Glomerular visceral epithelial cell (primary cell): ENCODE measurements around the gene TRAF3IP1.
A peak's percentile ranks its signal among the peaks of the same experiment; 100 is the strongest.

Source experiments
- DNase-seq: peaks from one replicate; pipeline ENCODE4 v3.0.0-alpha.2; 2016; ENCODE audit errors: extremely low spot score

Gene TRAF3IP1

GRCh38 chr2:238287737-238288649 is 32.3 kb upstream of the TRAF3IP1 start, which contains the start of gene PER2:
PER2 (minus strand) TSS chr2:238288610; CDS start chr2:238277936, 10,674 bp downstream.
- peak; percentile 87 for DNase-seq

DNA sequence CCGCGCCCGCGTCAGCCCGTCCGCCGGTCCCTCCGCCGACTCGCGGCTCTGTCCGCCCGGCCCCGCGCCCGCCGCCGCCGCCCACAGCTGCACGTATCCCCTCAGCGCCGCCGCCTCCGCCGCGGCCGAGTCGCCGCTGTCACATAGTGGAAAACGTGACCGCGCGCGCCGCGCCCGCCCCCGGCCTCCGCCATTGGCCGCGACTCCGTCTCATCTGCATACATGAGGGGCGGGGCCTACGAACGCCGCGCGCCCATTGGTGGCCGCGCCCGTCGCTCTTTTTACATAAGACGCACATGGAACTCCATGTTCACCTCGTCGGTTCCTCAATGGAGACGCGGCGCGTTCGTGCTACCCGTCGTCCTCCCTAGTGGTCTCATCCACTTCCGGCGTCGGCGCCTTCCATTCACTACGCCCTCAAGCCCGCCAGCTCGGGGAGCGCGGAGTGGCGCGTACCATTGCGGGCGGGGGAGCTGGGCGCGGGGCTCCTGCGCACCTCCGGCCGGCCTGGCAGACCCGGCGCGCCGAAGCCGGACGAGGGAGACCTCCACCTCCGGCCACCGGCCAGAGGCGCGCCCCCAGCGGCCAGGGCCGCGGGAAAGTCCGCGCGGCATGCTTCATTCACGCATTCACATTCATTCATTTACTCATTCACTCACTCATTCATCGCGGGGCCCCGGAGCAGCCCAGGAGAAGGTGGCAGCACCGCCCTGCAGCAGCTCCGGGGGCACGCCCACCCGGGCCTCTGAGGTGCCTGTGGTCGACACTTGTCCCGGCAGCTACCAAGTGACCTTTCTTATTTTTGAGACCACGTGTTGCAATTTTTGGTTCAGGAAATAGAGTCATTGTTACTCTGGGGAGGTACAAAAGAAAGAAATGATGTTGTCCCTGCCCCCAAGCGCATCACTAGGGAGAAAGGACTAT is 31.4 kb upstream of the TRAF3IP1 start:
- DNase-seq, result peak; percentile 100

DNA sequence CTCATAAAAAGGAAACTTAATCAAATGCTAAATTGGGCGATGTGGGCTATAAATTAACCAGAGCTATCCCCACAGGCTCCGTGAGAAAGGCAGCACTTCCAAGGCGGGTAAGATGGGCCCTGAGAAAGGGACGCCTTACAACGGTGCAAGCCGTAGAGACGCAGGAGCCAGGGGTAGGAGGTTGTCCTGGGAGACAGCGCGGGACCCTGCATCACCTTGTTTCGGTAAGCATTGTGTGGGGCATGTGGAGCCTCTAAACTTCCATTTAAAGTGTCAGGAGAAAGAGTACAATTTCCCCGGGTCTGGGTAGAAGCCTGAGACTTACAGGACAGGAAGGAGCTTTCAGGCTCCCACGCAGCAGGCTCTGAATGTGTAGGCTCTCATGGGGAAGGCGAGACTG is 30.7 kb upstream of the TRAF3IP1 start:
- no peak for DNase-seq

GRCh38 chr2:238290091-238290509 is 30.2 kb upstream of the TRAF3IP1 start:
- no peak for DNase-seq

GRCh38 chr2:238290715-238291549 is 29.4 kb upstream of the TRAF3IP1 start:
- DNase-seq, result no peak

DNA sequence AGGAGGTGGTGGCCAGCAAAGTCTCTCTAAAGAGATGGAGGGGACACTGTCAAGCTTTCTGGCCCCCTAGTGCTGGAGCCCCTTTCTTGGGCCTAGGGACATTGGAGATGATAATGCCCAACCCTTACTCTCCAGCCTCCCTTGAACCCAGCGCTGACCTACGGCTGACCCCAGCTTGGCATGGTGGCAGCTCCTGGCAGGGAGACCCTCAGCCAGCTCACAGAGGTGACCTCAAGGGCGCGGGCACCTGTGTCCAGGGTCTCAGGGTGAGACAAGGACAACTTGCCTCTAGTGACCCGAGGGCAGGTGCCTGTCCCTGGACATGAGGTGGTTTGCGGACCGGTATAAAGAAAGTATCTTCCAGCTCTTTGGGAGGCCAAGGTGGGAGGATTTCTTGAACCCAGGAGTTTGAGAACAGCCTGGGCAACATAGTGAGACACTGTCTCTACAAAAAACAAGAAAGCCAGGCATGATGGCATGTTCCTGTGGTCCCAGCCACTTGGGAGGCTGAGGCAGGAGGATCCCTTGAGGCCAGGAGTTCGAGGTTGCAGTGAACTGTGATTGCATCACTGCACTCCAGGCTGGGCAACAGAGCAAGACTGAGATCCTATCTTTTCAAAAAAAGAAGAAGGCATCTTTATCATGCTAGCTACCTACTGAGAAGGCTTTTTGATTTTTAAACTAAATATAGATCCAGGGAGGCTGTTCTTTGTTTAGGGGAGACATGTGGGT is 28.6 kb upstream of the TRAF3IP1 start:
- DNase-seq, result no peak

DNA sequence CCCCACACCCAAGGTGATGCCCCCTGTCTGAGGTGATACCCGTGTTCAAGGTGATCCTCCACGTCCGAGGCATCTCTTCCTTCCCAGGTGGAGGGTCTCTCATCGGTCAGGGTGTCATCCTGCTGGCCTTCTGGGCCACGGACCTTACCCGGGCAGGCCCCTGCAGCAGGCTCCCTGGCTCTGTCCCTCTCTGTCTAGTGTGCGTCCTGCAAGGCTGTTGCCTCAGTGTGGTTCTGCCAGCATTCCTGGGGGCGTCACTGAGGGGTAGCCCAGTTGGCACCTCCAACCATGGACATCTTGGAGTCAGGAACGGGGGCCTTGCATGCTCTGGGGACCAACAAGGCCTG is 26.3 kb upstream of the TRAF3IP1 start:
- no peak for DNase-seq

- no peak for DNase-seq
Observed at GRCh38 chr2:238294393-238295143, 25.8 kb upstream of the TRAF3IP1 start.

DNA sequence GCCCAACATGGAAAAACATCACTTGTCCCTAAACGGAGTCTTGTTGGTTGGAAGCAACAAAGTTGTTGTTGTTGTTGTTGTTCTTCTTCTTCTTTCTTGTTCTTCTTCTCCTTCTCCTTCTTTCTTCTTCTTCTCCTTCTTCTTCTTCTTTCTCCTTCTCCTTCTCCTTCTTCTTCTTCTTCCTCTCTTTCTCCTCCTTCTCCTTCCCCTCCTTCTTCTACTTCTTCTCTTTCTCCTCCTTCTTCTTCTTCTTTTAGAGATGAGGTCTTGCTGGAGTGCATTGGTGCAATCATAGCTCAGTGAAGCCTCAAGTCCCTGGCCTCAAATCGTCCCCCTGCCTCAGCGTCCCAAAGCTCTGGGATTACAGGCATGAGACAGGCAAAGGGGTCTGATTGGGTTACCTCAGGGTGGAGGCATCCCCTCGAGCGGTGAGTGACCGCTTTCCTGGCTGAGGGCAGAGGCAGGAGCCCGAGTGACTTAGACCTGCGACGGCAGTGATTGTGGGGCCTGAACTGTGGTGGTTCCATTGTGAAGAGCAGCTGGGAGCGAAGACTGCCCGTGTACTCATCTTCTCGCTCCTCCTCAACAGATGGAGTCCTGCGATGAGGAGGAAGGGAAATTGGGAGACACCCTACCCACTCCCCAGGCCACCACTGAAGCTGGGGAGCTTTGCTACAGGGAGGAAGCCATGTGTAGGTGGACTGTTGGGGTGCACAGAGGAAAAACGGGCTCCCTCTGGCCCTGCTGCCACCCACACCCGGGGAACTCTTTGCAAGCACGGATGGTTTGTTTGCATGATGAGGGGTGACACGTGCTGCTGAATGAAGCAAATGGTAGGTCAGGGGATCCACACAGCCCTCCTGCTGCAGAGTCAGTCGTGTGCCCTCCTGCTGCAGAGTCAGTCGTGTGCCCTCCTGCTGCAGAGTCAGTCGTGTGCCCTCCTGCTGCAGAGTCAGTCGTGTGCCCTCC is 24.9 kb upstream of the TRAF3IP1 start:
- no peak for DNase-seq

DNA sequence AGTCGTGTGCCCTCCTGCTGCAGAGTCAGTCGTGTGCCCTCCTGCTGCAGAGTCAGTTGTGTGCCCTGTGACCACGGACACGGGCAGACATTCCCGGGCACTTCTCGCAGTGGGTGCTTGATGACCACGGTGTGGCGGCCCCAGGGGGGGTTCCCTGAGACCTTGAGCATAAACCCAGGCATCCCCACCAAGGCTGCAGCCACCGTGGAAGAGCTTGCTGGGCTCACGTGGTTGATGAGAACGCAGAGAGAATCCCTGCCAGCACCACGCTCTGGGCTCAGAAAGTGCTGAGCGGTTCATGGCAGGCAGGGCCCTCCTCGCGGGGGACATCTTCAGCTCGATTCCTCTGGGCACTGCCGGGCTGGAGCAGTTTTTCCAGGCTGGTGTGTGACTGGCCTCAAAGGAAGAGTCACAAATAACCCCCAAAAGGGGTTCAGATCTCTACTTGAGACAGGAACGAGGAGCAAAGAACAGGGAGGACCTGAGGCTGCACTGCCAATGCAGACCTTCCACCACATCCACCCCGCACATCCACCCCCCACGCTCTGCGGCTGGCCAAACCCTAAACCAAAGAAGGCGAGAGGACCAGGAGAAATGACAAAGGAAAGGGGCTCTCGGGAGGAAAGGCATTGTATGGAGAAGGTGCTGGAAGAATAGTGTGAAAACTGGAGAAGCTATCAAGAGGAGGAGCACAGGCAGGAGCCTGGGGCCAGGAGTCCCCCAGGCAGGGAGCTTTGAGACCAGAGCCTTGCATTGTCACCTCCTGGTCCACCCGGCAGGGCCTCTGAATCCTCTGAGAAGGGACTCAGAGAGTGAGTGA is 23.5 kb upstream of the TRAF3IP1 start:
- no peak for DNase-seq

DNA sequence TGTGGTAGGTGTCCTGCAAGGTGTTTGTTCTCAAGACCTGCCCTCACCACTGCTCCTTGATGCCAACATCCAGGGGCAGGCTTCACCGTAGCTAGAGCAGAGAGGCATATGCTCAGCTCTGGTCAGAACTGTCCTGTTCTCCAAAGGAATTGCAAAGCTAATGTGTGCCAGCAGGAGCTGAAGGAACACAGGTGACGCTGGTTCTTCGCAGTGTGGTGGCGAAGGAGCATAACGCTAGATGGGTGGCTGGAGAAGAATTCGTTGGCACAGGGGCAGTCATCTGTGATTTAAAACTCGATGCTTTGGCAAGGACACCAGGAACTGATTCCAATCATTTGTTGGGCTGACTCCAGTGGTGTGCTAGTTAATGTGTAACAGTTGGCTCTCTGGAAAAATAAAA is 20.5 kb upstream of the TRAF3IP1 start:
- DNase-seq, result peak; percentile 41

DNA sequence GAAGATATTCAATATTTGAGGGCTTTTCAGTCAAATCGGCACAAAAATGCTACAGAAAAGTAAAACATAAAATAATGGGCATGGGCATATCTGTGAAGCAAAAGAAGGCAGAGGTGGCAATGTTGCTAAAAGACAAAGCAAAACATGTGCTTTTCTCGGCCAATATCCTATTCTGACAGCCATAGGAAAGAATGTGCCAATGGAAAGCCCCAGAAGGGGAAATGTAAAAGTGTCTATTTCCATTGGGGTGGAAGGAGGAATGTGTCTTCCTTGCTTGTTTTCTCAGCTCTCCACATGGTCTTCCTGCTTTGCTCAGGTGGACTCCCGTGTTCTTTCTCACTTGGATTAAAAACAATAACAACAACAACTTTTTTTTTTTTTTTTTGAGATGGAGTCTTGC is 18.2 kb upstream of the TRAF3IP1 start:
- DNase-seq, result no peak

DNA sequence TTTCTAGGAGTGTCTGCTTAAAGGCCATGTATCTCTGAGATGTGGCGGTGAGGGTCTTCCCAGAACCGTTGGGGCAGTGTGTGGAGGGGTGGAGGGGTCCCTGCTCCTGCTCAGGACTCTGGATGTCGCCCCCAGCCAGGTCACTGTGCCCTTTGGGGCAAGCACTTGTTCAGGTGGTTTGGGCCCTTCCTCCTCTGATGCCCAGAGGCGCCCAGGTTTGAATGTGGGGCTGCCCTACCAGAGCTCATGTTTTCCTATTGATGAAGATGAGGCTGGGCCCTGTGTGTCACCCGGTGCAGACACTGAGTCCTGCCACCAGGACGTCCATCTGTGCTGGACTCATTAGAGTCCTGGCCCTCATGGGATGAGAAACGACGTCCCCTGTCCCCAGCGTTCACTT is 17.6 kb upstream of the TRAF3IP1 start:
- no peak for DNase-seq

- no peak for DNase-seq
Observed at GRCh38 chr2:238304116-238304515, 16.2 kb upstream of the TRAF3IP1 start.

GRCh38 chr2:238305092-238305862 is 15.0 kb upstream of the TRAF3IP1 start:
- no peak for DNase-seq

DNA sequence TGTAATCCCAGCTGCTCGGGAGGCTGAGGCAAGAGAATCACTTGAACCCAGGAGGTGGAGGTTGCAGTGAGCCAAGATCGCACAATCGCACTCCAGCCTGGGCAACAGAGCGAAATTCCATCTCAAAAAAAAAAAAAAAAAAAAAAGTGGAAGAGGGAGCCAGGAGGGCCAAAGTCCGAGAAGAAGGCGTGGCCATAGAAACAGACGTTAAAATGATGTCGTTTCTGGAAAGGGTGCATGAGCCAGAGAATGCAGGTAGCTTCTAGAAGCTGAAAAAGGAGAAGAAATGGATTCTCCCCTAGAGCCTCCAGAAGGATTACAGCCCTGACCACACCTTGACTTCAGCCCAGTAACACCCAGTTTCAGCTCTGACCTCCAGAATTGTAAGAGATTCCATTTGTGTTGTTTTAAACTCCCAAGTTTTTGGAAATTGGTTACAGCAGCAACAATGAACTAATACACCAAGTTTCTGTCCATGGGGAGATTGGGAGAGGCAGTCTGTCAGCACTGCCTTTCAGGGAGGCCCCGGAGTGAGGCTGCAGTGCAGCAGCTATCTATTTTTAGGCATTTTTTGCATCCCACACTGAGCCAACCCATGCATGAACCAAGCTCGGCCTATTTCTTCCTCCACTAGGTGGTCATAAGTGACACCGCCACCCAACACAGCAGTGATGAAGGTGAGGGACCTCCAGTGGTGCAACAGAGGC is 14.2 kb upstream of the TRAF3IP1 start:
- DNase-seq, result no peak

DNA sequence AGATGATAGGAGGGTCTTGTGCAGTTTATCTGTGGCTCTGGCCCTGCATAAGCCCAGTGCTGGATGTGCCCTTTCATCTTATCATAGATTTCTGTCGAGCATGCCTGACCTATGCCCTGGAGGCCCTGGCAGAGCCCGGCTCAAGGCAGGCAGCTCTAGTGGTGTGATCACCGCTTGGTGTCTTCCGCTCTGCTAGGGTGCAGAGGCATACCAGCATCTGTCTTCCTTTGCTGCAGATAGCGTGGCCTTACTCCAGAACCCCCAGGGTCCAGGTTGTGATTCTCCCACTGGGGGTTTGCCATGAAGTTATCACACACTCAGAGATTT is 13.7 kb upstream of the TRAF3IP1 start:
- DNase-seq, result no peak
